Measurements from ENCODE around the gene LMOD2.

The LMOD2 gene

GRCh38 chr7:123641901-123642300 is 13.8 kb upstream of the LMOD2 start:
- DNase-seq: no peak

- no peak for DNase-seq
Observed at GRCh38 chr7:123643495-123644441, 11.9 kb upstream of the LMOD2 start.

DNA sequence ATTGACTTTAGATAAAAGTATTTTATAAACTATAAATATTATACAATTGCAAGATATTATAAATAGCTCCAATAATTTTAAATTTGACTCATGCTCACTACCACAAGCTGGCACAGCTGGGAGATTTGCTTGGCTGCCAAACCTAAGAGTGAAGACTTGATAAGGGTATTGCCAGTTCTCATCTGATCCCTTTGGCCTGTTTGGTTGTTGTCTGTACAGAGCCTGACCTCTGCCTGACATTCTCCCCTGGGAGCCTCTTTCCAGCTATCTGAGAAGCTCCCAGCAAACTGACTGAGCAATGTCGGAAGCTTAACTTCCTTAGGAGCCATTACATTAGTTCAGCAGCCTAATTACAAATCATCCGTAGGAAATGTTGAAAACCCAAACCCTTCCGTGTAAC is 10.2 kb upstream of the LMOD2 start:
- DNase-seq: no peak

- DNase-seq: no peak
Observed at GRCh38 chr7:123647106-123647730, 8.4 kb upstream of the LMOD2 start.

- DNase-seq: no peak
Observed at GRCh38 chr7:123649964-123650363, 5.7 kb upstream of the LMOD2 start.

- no peak for DNase-seq
Observed at GRCh38 chr7:123650595-123650994, 5.1 kb upstream of the LMOD2 start.

DNA sequence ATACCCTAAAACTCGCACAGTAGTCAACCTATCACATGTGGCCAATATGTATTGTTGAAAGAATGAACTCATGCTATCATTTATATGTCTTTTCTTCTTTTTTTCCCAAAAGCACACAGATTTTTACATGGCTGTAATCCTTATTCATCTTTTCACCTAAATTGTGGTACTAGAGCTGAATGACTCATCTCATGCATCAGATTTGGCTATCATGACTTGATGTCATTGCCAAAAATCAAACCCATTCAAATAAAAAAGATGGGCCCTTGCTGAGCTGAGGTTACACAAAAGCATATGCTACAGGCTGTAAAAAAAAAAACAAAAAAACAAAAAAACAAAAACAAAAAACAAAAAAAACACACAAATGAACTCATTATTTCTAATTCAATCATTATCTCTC is 3.3 kb upstream of the LMOD2 start:
- DNase-seq: no peak

GRCh38 chr7:123653162-123653561 is 2.5 kb upstream of the LMOD2 start:
- no peak for DNase-seq

DNA sequence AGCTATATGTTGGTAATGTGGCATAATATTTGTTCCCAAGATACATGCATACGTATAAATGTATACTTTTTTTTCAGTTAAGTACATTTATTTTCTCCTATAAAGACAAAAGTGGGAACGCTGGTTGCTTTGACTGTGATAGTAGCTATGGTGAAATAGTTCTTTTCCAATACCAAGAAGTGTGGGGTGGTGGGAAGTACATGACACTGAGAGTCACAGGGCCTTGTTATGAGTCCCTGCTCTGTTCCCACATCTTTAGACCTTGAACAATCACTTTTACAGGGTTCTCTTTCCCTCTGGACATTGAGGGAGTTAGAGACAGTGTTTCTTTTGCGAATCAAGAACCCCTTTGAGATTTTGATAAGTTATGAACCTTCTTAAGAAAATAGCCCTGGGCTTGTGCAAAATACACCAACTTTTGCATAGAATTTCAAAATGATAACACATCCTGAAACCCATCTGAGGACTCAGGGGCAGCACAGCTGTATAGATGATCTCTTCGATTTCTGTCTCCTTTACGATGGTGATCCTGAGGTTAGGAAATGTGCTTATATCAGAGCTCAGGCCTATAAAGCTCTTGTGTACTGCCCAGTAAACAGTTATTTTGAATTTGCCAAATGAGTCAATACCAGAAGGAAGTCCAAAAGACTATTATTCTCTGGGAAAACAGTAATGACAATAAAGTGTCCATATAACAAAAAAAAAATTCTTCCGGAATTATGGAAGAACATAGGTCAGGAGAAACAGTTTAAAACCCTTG is 1.1 kb downstream of the LMOD2 start:
- DNase-seq: no peak

- DNase-seq: no peak
Observed at GRCh38 chr7:123657304-123657685, 1.6 kb downstream of the LMOD2 start.

DNA sequence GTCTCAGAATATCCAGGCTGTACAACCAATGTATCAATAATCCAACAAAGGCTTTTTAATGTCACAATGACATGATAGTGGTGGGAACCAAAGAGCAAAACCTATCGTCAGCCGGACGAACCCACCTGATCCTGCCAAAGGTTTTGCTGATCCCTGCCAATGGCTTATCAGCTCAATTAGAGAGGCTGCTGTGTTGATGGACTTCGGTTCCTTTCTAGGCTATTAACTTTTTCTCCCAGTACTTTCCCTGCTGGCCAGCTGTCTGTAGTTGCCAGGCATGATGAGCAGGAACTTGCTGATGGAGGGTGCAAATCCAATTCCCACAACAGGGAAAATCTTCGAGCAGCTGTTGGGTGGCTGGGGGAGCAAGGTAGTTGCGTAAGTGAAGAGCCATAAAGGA is 2.4 kb downstream of the LMOD2 start:
- DNase-seq: no peak

GRCh38 chr7:123660514-123661354 is 5.1 kb downstream of the LMOD2 start:
- no peak for DNase-seq

DNA sequence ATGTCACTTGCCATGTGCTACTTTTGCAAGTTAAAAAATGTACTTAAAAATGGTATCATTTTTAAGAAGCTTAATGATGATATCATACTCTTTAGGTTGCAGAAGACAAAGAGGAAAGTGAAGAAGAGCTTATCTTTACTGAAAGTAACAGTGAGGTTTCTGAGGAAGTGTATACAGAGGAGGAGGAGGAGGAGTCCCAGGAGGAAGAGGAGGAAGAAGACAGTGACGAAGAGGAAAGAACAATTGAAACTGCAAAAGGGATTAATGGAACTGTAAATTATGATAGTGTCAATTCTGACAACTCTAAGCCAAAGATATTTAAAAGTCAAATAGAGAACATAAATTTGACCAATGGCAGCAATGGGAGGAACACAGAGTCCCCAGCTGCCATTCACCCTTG is 6.1 kb downstream of the LMOD2 start:
- no peak for DNase-seq

- DNase-seq: no peak
Observed at GRCh38 chr7:123662293-123662692, 6.6 kb downstream of the LMOD2 start.

DNA sequence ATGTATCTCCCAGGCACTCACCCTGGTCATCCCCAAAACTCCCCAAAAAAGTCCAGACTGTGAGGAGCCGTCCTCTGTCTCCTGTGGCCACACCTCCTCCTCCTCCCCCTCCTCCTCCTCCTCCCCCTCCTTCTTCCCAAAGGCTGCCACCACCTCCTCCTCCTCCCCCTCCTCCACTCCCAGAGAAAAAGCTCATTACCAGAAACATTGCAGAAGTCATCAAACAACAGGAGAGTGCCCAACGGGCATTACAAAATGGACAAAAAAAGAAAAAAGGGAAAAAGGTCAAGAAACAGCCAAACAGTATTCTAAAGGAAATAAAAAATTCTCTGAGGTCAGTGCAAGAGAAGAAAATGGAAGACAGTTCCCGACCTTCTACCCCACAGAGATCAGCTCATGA is 7.1 kb downstream of the LMOD2 start:
- DNase-seq: no peak

DNA sequence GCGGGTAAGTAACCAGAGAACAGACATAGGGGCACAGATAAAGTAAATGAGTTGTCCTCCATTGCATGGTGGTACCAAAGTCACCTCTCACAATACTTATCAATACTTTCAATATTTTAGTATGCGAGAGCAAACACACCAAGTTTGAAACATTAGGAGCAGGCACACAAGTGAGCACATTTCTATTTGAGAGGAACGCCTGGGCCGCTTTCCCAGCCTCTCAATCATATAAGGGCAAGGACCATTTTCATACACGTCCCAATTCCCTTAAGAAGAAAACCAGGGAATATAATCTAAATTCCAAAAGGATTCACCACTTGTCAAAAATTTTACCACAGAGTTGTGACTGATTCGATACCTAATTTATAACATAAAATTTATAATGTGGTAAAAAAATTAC is 7.5 kb downstream of the LMOD2 start:
- no peak for DNase-seq

DNA sequence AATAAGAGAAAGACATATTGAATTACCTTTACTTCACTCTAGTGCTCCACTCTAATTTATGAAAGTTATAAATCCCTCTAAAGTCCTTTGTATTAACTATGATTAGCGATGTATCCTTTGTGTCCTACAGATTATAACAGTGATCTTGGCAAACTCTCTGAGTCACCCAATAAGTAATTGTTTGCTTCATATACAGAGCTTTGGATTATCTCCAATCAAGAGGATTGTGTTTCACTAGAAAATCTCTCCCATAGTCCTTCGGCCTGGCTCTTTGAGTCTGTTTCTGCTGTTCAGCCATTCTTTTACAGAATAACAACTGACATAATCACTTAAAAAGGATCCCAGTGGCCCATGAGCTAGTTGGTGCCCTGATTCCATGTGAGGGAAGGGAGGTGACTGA is 9.5 kb downstream of the LMOD2 start:
- DNase-seq: no peak

DNA sequence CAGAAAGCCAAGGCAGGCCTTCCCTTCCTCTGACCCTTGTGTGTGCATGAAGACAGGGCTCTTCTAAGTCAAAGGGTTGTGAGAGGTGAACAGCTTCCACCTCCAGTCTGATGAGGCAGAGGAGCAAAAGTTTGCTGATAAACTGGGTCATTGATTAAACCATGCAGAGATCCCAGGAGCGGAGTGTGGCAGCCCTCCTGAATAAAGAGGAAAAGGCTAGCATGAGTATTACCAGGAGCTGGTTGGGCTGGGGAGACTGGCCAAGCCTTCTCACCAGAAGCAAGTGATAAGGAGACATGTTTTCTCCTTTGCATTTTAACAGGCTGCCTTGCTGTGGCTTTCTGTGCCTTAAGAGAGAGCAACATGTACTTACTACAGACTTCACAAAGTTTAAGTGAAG is 10.2 kb downstream of the LMOD2 start:
- DNase-seq: no peak

GRCh38 chr7:123666492-123666891 is 10.8 kb downstream of the LMOD2 start:
- DNase-seq: no peak

GRCh38 chr7:123669485-123669884 is 13.8 kb downstream of the LMOD2 start:
- no peak for DNase-seq

- DNase-seq: no peak
Observed at GRCh38 chr7:123673137-123673732, 17.6 kb downstream of the LMOD2 start.

- no peak for DNase-seq
Observed at GRCh38 chr7:123673752-123674398, 18.2 kb downstream of the LMOD2 start.
